NCI-H2171 (cell line): ENCODE data around the gene BPIFB2.
"Not testable (repeated sequence)": the region's sequence is repeated elsewhere in the genome, so short reads cannot be mapped to it uniquely, and the experiment has no call there.

Experiments used
- DNase-seq: peaks from one replicate; lab custom pipeline; 2025; lab: John Stamatoyannopoulos, UW

Gene BPIFB2

DNA sequence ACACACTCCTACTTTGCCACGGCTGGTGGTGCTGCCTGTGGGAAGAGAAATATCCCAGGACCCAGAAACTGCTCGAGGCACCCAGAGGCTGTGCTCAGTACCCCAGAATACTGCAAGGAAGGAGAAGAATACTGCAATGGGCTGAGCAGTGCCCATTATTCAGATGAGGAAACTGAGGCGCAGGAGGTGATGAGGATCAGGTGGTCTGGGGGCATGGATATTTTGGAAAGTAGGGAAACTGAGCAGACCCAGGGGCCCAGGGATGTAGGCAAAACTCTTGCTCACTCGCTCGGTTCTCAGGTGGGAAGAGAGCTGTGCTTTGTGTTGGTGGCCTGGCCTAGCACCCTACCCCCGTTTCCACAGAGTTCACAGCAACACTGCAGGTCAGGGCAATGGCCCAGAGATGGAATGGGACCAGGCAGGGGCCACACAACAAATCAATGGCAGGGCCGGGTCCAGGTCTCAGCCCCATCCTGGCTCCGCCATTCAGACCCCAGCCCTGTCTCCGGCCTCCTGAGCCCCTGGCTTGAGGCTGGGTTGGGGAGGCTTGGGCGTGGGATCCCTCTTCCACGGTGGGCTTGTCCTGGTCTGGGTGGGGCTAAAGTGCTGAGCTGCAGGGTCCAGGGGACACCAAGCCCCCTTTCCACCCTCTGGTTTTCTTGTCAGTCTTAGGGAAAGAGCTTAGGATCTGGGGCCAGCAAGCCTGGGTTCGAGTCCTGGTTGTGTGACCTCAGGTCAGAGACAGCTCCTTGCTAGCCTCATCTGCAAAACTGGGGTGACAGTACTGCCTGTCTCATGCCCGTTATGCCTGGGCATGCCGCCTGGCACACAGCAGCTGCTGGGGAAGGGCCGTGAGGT, 37.2 kb upstream of the BPIFB2 start:
- no peak for DNase-seq

- DNase-seq: no peak
These were observed 36.6 kb upstream of the BPIFB2 start for GRCh38 chr20:32970973-32971300.

DNA sequence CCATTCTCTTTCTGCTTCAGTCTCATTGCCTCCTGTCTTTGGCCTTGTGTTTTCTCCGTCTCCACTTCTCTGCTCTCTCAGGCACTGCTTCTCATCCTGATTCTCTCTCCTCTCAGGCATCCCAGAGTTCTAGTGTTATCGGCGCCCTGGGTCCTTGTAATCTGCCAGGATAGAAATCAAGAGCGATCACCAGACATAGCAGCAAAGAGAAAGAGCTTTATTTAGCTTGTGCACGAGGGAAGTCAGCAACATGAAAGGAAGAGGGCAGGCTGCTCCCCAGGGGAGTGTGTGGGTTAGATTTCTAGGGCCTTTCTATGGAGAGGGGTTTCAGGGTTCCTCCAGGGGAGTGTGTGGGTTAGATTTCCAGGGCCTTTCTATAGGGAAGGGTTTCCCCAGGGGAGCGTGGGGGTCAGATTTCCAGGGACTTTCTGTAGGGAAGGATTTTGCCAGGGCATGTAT, 35.8 kb upstream of the BPIFB2 start:
- DNase-seq: peak; percentile 30

GRCh38 chr20:32972181-32973076, 35.1 kb upstream of the BPIFB2 start:
- DNase-seq: no peak

DNA sequence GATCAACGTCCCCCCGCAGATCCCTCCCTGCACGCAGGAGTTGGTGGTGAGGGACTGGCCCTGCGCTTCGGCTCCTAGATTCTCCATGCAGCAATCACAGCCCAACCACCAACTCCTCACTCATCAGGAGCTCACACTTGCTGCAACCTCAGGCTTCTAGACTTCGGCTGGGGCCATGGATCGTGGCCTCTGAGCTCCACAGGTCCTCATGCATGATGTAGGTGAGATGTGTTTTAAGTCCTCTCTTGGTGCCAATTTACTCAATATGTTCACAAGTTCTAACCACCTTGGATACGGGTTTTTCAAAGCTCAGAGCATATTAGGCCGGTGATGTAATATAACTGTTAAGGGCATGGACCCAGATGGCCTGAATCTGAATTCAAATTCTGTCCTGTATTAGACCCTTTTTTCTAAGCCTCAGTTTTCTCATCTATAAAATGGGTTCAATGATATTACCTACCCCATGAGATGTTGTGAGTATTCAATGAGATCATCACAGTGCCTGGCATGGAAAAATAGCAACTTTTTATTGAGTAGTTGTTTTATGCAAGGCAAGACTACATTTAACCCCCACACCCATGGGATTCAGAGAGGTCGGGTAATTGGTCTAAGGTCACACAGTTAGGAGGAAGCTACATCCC, 34.3 kb upstream of the BPIFB2 start:
- DNase-seq: no peak

DNA sequence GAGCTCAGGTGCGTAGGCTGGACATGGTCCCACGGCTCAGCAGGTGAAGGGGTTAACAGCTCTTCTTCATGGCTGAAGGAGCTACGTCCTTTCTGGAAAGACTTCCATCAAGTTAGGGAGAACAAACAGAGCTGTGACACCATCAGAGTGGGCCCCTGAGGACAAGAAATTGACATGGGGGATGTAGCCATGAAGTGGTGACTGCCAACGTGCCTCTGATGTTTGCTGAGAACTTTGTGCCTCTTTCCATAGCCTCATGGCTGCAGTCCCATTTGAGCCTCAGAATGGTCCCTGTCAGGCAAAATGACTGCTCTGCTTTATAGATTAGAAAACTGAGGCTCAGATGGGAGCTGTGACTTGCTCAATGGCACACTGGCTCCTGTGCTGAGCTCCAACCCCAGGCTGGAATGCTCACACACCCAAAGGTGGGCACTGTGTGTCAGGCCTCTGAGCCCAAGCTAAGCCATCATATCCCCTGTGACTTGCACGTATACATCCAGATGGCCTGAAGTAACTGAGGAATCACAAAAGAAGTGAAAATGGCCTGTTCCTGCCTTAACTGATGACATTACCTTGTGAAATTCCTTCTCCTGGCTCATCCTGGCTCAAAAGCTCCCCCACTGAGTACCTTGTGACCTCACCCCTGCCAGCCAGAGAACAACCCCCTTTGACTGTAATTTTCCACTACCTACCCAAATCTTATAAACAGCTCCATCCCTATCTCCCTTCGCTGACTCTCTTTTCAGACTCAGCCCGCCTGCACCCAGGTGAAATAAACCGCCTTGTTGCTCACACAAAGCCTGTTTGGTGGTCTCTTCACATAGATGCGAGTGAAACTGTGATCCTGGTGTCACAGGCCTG, 33.1 kb upstream of the BPIFB2 start:
- not testable (repeated sequence) for DNase-seq

GRCh38 chr20:32975121-32975520, 32.4 kb upstream of the BPIFB2 start:
- not testable (repeated sequence) for DNase-seq

GRCh38 chr20:32975698-32976674, 31.5 kb upstream of the BPIFB2 start:
- no peak for DNase-seq

DNA sequence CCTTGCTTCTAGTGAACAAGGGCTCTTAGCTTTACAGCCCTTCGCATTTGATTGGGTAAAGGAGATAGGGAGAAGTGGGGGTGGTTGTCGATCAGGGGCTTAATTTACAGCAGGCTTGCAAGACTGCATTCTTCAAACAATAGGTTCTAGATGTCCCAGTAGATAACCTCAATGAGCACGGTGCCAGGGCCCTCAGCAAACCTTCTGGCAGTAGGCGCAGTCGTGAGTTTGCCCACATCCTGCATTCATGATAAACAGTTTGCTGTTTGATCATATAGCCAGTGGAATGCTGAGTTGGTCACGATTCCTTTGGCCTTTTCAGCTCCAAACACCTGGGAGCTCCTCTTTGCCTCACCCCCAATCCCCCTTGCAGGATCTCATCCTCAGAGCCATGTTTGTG, 30.8 kb upstream of the BPIFB2 start:
- DNase-seq: no peak

DNA sequence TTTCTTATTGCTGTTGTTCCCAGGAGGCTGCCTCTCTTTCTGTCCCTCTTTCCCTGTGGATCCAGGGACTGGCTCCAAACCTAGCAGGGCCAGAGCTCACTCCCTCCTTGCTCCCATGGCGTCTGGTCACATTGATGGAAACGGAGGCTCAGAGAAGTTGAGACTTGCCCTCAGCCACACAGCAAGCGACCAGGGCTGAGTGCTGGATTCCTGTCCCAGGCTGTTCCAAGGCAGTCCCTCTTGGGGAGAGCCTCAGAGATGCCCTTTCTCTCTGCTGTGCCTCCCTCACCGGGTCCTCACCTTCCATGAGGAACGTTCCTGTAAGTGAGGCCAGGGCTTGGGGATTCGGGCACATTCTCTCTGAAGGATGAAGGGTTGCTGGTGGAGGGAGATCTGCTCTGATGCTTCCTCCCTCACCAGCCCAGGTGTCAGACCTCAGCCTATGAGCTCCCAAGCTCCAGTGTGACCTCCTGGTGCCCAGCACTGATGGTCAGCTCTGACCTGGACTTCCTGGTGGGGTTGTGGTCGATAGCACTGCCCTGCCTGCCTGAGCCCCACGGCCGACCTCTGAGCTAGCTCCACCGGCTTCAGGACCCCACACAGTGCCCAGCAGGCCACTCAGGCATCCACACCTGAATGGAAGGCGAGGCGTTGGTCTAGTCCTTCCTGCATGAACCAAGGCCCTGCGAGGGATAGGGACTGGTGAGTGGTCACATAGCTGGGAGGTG, 30.1 kb upstream of the BPIFB2 start:
- no peak for DNase-seq

- no peak for DNase-seq
These were observed 29.5 kb upstream of the BPIFB2 start for GRCh38 chr20:32978009-32978335.

GRCh38 chr20:32979201-32979998, 28.1 kb upstream of the BPIFB2 start:
- DNase-seq: no peak

DNA sequence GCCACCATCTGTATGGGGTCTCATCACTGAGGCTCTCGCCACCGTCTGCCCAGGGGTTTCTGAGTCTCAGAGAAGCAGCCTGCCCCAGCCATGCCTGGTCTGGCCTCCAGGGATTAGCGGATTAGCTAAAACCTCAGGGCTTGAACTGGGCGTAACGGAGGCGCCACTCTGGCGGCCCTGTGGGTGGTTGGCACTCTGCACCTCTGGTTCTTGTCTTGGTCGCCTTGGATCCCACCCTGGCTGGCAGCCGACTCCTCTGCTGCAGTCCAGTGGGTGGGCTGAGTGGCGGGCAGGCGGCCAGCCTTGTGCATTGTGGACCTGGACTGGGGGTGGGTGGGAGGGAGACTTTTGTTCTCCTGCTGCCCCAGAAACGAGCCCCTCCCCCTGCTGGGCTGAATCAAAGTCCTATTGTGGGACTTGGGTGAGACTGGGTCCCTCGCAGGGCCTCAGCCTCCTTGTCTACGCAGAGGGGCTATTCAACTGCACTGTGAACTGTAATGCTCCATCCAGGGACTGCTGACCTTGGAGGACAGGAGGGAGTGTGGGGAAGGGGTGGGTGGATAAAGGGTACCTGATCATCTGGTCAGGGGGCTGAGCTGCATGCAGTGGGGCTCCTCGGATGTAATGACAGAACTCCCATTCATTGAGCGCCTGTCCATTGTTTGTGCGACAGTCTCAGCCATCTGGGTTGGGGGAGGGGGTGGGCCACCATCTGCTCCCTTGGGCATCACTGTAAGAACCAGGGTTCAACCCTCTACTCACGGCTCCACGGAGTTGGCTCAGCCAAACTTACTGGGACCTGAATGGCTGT, 27.2 kb upstream of the BPIFB2 start:
- no peak for DNase-seq

GRCh38 chr20:32980990-32981389, 26.5 kb upstream of the BPIFB2 start:
- no peak for DNase-seq

- no peak for DNase-seq
These were observed 24.7 kb upstream of the BPIFB2 start for GRCh38 chr20:32982617-32983458.

DNA sequence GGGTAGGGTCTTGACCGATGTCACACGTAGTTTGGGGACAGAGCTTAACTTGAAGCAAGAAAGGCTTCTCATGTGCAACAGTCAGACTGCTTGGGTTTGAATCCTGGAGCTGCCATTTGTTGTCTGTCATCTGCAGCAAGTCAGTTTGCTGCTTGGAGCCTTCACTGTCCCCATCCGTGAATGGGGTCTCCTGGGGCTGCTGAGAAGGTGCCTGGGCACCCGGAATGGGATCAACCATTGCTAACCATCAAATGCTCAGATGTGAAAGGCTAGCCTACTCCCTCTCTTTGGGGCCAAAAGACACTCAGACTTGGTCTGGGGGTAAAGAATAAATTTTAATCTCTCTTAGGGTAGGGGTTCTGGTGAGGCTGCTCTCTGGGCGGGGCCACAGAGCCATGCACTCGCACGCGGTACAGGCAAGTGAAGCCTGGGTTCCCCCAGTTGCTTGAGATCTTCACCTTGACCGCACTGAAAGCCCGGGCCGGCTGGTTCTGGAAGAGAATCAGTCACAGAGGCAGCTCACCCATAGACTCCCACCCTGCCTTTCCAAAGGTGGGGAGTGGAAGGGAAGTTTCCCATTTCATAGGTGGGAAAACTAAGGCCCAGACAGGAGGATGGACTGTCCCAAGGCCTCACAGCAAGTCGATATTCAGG, 23.9 kb upstream of the BPIFB2 start:
- DNase-seq: no peak

- DNase-seq: no peak
These were observed 23.3 kb upstream of the BPIFB2 start for GRCh38 chr20:32984196-32984595.
